NB4 (cell line): ENCODE data around the gene GSTM4.
"Not testable (repeated sequence)": the region's sequence is repeated elsewhere in the genome, so short reads cannot be mapped to it uniquely, and the experiment has no call there.

ENCODE experiments used
- DNase-seq: peaks from one replicate; pipeline ENCODE4 v3.0.0; 2010; ENCODE audit warnings: low read depth
- H3K4me3 ChIP-seq: one replicate; pipeline ENCODE4 v1.5.1; 2011; ENCODE audit warnings: mild to moderate bottlenecking, low read depth, low read length, moderate library complexity
- MYC ChIP-seq: IDR thresholded peaks from 2 replicates; pipeline ENCODE4 v1.6.1; 2011; ENCODE audit warnings: low read depth, low read length
- POLR2A ChIP-seq: IDR thresholded peaks from 2 replicates; pipeline ENCODE4 v1.6.1; 2011; ENCODE audit warnings: mild to moderate bottlenecking; ENCODE audit not compliant: insufficient read length; ENCODE audit errors: extremely low read depth
- TF ChIP-seq, protein P1 (sequence below): IDR thresholded peaks from 2 replicates; pipeline ENCODE4 v1.6.1; 2011; ENCODE audit warnings: low read depth, low read length
- TF ChIP-seq, protein P2 (sequence below): IDR thresholded peaks from one replicate; pipeline ENCODE4 v1.5.1; 2012; ENCODE audit warnings: low read depth, low read length

GSTM4 gene

DNA sequence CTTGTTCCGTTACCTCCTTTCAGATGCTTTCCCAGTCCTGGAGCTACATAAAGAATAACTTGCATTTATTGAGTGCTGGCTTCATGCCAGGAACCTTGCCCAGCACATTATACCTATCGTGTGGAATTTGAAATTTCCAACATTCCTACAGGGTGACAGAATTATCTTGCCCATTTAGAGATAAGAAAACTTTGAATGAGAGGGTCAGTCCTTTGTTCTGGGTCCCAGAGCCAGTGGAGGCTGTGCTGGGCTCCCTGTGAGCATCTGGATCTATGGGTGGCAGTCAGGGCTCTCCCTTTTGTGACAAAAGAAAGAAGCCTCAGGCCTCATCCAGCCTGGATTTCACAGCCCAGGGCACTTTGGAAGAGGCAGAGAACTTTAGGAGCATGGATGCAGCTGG, 3.2 kb downstream of the GSTM4 start:
- H3K4me3 ChIP-seq, result no peak overlapping the region
- no peak for DNase-seq
- TF ChIP-seq MYC, result no peak
- TF ChIP-seq POLR2A, result no peak
- TF ChIP-seq, protein P1, sequence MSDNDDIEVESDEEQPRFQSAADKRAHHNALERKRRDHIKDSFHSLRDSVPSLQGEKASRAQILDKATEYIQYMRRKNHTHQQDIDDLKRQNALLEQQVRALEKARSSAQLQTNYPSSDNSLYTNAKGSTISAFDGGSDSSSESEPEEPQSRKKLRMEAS, result no peak
- TF ChIP-seq, protein P2, sequence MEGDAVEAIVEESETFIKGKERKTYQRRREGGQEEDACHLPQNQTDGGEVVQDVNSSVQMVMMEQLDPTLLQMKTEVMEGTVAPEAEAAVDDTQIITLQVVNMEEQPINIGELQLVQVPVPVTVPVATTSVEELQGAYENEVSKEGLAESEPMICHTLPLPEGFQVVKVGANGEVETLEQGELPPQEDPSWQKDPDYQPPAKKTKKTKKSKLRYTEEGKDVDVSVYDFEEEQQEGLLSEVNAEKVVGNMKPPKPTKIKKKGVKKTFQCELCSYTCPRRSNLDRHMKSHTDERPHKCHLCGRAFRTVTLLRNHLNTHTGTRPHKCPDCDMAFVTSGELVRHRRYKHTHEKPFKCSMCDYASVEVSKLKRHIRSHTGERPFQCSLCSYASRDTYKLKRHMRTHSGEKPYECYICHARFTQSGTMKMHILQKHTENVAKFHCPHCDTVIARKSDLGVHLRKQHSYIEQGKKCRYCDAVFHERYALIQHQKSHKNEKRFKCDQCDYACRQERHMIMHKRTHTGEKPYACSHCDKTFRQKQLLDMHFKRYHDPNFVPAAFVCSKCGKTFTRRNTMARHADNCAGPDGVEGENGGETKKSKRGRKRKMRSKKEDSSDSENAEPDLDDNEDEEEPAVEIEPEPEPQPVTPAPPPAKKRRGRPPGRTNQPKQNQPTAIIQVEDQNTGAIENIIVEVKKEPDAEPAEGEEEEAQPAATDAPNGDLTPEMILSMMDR, result no peak

DNA sequence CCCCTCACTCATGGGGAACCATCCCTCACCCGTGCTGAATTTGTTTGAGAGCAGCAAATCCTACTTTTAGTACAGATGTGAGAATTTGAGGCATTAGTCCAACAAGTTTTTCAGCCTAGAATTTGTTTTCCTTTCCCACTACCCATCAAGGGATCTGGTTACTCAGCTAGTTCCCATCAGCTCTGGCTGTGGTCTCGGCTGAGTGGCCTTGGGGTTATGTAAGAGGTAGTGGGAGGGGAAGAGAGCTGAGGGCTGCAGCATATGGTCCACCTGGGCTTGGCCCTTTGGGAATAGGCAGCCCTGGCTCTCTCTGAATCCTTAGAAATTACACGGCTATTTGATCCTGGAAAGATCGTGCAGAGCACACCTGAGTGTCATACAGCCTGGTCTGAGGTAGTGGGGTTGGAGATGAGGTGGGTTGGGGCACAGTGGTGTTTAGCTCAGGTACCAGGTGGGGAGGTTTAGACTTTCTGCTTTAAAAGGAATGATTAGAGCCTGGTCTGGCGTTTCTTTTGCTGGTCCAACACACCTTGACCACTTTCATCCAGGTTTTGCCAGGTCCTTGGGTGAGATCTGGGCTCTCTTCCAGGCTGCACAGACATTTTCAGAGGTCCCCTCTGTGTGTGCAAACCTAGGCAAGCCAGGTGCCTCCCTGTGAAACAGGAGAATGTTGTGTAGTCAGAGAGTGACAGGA, 4.2 kb downstream of the GSTM4 start:
- peak; percentile 66 for DNase-seq
- no peak overlapping the region for H3K4me3 ChIP-seq
- TF ChIP-seq, protein P2, result no peak
- TF ChIP-seq, protein P1, result 0 out of 2 replicates have a peak, but pooled peaks have one; percentile 5

DNA sequence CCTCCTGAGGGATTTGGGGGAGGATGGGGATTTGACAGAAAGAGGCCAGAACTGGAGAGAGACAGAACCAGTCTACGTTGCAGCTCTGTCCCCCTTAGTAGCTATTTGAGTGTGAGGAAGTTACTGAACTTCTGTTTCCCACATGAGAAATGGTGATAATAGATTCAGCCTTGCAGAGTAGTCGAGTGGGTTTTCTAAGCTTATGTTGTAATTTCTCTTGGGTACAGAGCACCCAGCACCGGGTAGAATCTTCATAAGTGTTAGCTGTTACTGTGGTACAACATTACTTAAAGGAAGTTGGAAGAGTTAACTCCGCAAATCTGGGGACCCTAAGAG, 4.8 kb downstream of the GSTM4 start:
- not testable (repeated sequence) for H3K4me3 ChIP-seq
- peak; percentile 37 for DNase-seq

DNA sequence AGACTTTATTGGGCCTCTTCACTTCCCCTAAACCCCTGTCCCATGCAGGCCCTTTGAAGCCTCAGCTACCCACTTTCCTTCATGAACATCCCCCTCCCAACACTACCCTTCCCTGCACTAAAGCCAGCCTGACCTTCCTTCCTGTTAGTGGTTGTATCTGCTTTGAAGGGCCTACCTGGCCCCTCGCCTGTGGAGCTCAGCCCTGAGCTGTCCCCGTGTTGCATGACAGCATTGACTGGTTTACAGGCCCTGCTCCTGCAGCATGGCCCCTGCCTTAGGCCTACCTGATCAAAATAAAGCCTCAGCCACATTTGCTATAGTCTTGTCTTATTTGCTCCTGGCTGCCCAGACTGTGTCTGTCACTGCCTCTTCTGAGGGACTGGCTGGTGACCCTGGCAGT, 5.5 kb downstream of the GSTM4 start:
- H3K4me3 ChIP-seq, result no peak overlapping the region
- TF ChIP-seq, protein P1, result no peak
- TF ChIP-seq POLR2A (no peak), MYC (no peak)
- TF ChIP-seq, protein P2, result no peak
- DNase-seq, result no peak

DNA sequence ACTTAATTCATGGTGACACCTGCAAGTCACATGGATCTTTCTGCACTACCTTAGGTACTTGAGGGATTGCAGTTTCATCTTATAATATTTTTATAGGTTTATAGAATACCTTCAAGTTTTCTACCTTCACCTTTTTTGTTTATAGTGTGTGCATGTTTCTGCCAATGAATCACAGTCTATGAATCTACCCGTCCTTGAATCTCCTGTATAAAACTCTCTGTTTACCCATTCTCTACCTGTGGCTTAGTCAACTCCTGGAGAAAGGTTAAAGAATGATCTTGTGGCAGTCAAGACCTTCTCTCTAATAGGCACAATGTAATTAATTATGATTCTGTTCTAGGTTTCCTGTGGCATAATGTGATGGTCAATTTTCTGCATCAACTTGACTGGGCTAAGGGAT, 8.8 kb downstream of the GSTM4 start:
- H3K4me3 ChIP-seq, result no peak overlapping the region
- TF ChIP-seq POLR2A (no peak), MYC (no peak)
- TF ChIP-seq, protein P2, result no peak
- TF ChIP-seq, protein P1, result no peak
- DNase-seq, result no peak

DNA sequence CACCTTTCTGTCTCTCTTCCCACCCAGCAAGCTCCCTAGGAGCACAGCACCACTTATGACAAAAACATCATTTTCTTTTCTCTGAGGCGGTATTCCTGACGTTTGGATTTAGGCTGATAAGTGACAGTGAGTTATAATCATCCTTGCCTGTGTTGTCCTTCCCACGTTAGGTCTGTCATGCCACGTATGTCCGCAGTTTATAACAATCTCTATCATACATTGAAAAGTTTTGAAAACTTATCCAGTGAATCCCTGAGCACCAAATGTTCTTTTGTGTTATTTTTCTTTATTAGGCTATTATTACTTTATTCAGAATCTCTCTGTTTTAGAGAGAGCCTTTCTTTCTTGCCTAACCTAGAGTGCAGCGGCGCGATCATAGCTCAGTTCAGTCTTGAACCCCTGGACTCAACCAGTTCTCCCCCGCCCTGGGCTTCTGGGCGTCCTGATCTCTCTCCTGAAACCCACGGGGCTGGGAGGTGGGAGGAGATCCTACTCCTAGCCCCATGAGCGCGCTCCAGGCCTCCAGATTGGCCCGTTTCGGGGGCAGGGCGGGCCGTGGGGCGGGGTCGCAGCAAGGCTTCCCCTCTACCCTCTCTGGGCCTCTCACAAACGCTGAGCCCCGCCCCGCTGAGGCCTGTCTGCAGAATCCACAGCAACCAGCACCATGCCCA, 11.7 kb downstream of the GSTM4 start, which contains the start of gene GSTM2:
Gene GSTM2 (plus strand): TSS at position 606 of the 671 bp plus-strand sequence. CDS start 59 bp downstream, at position 665.
- H3K4me3 ChIP-seq, result peak within 1 kb of the TSS; percentile 28
- peak; percentile 91 for DNase-seq
- no peak for TF ChIP-seq POLR2A
- TF ChIP-seq, protein P2, result no peak
- no peak for TF ChIP-seq MYC
- TF ChIP-seq, protein P1, result no peak
